DND-41 (cell line): ENCODE results near the gene LRRC10.

Experiments
- ATAC-seq: fragments of 200-7000 bp; cut with Tn5 transposase; 3 replicates; pipeline ENCODE4 v1.9.1; 2021; ENCODE audit warnings: low read depth; ENCODE audit not compliant: insufficient read depth
- DNase-seq: peaks from one replicate; pipeline ENCODE4 v3.0.0-alpha.2; 2020
- H2AFZ ChIP-seq: 2 replicates; pipeline ENCODE4 v1.6.0; 2012; ENCODE audit warnings: low read depth, low read length
- H3K27ac ChIP-seq: 2 replicates; pipeline ENCODE4 v1.5.1; 2012; ENCODE audit warnings: low read length, inconsistent platforms
- H3K27me3 ChIP-seq: fragments of 200-600 bp; sonication (generic); 2 replicates; pipeline ENCODE4 v1.6.0; 2012; ENCODE audit warnings: low read length, mild to moderate bottlenecking, inconsistent platforms; ENCODE audit not compliant: insufficient read depth, poor library complexity
- H3K36me3 ChIP-seq: 2 replicates; pipeline ENCODE4 v1.5.1; 2012; ENCODE audit warnings: low read length, inconsistent platforms; ENCODE audit not compliant: insufficient read depth
- H3K4me1 ChIP-seq: 2 replicates; pipeline ENCODE4 v1.5.1; 2012; ENCODE audit warnings: mild to moderate bottlenecking, low read length; ENCODE audit not compliant: insufficient read depth
- H3K4me2 ChIP-seq: 2 replicates; pipeline ENCODE4 v1.6.0; 2012; ENCODE audit warnings: mild to moderate bottlenecking, moderate library complexity, low read length, inconsistent platforms; ENCODE audit not compliant: insufficient read depth
- H3K4me3 ChIP-seq, 2 experiments: fragments of 200-600 bp in 1 of 2; shearing (Covaris generic) in 1 of 2; 2 replicates each; pipeline ENCODE4 v1.5.1; 2012 to 2016; ENCODE audit warnings: inconsistent platforms in 2 of 2, low read length in 2 of 2, mild to moderate bottlenecking in 2 of 2, low read depth in 1 of 2, moderate library complexity in 1 of 2
- H3K79me2 ChIP-seq: 2 replicates; pipeline ENCODE4 v1.6.0; 2012; ENCODE audit warnings: low read length, inconsistent platforms; ENCODE audit not compliant: insufficient read depth
- H3K9ac ChIP-seq: 2 replicates; pipeline ENCODE4 v1.6.0; 2012; ENCODE audit warnings: low read depth, mild to moderate bottlenecking, inconsistent platforms, low read length, moderate library complexity
- H3K9me3 ChIP-seq: 2 replicates; pipeline ENCODE4 v1.5.1; 2012; ENCODE audit warnings: low read length, moderate library complexity, mild to moderate bottlenecking, inconsistent platforms; ENCODE audit not compliant: insufficient read depth, severe bottlenecking
- H4K20me1 ChIP-seq: 2 replicates; pipeline ENCODE4 v1.6.0; 2012; ENCODE audit warnings: low read length; ENCODE audit not compliant: insufficient read depth
- CTCF ChIP-seq: IDR thresholded peaks from 2 replicates; pipeline ENCODE4 v1.5.1; 2012; ENCODE audit warnings: borderline replicate concordance, low read length, moderate library complexity, mild to moderate bottlenecking; ENCODE audit not compliant: poor library complexity, severe bottlenecking; ENCODE audit errors: extremely low read depth
- EZH2 ChIP-seq: IDR thresholded peaks from 3 replicates; pipeline ENCODE4 v1.6.1; 2012; ENCODE audit warnings: borderline replicate concordance, low read depth, mild to moderate bottlenecking, moderate library complexity, low read length, inconsistent platforms; ENCODE audit not compliant: severe bottlenecking

Gene LRRC10

GRCh38 chr12:69566603-69567002 is 44.1 kb downstream of the LRRC10 start:
- H3K4me1 ChIP-seq = no peaks in the 10 kb centered on the region
- H2AFZ ChIP-seq = no peak overlapping the region
- peaks cover 2% of the 10 kb centered on the region; the same call in 1 of the 2 replicates for H3K79me2 ChIP-seq
- no peak overlapping the region for H3K4me2 ChIP-seq
- H3K9ac ChIP-seq = no peak overlapping the region
- no peak for DNase-seq
- TF ChIP-seq CTCF (peak; percentile 35), EZH2 (no peak)
- peaks cover 43% of the 10 kb centered on the region for H3K36me3 ChIP-seq
- no peak overlapping the region for H3K27ac ChIP-seq
- no peak overlapping the region for H3K4me3 ChIP-seq
- no peaks in the 10 kb centered on the region for H4K20me1 ChIP-seq
- no peaks in the 10 kb centered on the region for H3K27me3 ChIP-seq
- no peaks in the 10 kb centered on the region for H3K9me3 ChIP-seq
- 0 out of 3 replicates have a peak, but pooled peaks have one; percentile 47 for ATAC-seq

DNA sequence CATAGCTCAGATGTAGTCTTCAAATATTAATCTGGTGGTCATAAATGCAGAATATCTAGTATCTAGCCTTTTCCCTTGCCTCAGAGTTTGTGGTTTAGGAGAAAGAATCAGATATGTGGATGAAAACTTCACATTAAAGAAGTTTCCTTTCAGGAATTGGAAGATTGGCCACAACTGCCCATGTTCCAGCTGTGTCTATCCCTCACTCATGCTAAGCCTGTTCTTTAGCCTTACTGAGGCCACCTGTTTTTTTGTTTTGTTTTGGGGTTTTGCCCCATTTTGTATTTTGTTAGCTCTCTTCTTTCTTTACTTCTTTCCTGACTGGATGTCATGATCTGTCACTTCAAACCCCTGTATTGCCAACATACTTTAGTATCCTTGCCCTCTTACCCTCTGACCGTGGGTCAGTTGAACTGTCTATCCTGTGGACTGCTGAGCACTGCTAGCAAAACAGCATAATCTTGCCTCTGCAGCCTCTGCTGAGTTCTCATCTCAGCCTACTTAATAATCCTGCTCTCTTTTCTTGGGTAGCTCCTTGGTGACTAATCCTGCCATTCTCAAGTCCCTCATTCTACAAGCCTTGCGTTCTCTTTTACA is 47.4 kb downstream of the LRRC10 start:
- peaks cover 25% of the 10 kb centered on the region for H3K36me3 ChIP-seq
- no peak overlapping the region for H3K4me2 ChIP-seq
- H3K9ac ChIP-seq = no peak overlapping the region
- H3K79me2 ChIP-seq = peaks cover 18% of the 10 kb centered on the region
- H3K9me3 ChIP-seq = no peaks in the 10 kb centered on the region
- no peak overlapping the region for H2AFZ ChIP-seq
- H4K20me1 ChIP-seq = peaks cover 6% of the 10 kb centered on the region
- no peaks in the 10 kb centered on the region for H3K27me3 ChIP-seq
- no peak overlapping the region for H3K4me3 ChIP-seq
- DNase-seq (no peak), ATAC-seq (no peak)
- no peak overlapping the region for H3K27ac ChIP-seq
- H3K4me1 ChIP-seq = no peaks in the 10 kb centered on the region
- TF ChIP-seq CTCF (no peak), EZH2 (no peak)
